Measurements from ENCODE around the gene IFI16.
"Not testable (repeated sequence)": the region's sequence is repeated elsewhere in the genome, so short reads cannot be mapped to it uniquely, and the experiment has no call there.

The IFI16 gene

DNA sequence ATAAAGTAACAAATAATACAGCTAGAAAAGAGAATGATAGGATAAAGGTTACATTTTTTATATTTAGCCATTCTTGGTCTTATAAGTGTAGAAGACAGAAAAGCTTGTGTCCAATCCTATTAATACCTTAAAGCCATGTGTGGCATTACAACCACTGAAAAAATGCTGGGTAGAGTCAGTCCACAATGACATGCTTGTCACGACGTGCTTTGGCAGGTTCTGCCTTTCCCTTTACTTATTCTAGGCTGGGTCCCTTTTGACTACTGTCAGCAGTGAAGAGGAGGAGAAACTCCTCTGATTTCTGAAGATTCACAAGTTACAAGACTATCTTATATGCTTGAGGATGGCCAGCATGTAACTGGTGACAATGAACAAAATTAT, 81.5 kb downstream of the IFI16 start:
- TF ChIP-seq CTCF (conservative IDR thresholded peaks at IDR 0.05; ENCODE audit: low read length), result no peak
- no peak overlapping the region for H3K4me3 ChIP-seq (ENCODE audit: low read length)
- no peak for DNase-seq (ENCODE audit: low read depth)

- no peak overlapping the region for H3K4me3 ChIP-seq (ENCODE audit: low read length)
- TF ChIP-seq CTCF (conservative IDR thresholded peaks at IDR 0.05; ENCODE audit: low read length), result no peak
- DNase-seq (ENCODE audit: low read depth), result peak; percentile 59
Measured at GRCh38 chr1:159091607-159092031, 81.9 kb downstream of the IFI16 start.

DNA sequence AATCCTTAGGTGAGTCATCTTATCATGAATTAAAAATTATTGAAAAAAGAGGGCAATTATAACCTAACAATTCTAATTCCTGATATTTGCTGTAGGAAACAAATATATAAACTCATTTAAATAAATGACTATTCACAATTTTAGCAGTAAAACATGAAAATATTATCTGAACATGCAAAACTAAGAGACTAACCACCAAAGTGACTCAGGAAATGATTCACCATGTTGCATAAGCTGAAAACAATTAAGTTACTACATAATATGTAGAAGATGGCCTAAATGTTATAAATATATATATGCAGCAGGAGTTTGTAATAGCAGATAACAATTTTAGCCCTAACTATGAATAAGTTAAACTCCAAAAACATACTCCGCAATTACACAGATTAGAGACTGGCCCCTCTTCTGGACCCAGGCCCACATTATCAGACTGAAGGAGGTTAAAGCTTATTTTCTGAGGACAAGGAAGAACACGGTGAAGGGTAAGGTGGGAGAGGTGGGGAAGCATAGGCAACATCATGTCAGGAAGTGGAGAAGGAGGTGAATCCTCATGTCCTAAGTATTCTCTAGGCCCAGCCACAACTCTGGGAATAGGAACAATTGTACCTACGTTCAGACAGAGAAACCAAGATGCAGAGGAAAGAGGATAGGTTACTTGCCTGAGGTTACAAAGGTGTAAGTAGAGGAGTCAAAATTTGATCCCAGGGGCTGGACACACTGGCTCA, 82.5 kb downstream of the IFI16 start:
- DNase-seq (ENCODE audit: low read depth), result peak; percentile 78
- H3K4me3 ChIP-seq (ENCODE audit: low read length), result no peak overlapping the region
- TF ChIP-seq CTCF (conservative IDR thresholded peaks at IDR 0.05; ENCODE audit: low read length), result no peak

DNA sequence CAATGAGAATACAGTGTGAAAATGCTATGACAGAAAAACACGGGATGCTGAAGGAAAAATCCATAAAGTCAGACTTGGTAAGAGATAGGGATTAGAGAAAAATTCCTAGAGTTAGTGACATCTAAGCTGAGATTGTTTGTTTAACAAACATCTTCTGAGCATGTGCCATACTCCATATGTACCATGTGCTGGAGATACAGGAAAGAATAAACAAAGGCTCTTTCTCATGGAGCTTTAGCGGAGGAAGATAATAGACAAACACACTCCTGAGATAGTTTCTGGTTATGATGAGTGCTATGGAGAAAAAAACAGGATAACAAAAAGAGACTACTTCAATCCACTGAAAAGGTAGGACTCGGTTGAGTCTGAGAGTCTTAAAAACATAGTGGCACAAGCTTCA, 88.9 kb downstream of the IFI16 start:
- H3K4me3 ChIP-seq (ENCODE audit: low read length), result no peak overlapping the region
- DNase-seq (ENCODE audit: low read depth), result no peak
- TF ChIP-seq CTCF (conservative IDR thresholded peaks at IDR 0.05; ENCODE audit: low read length), result no peak

GRCh38 chr1:159100589-159100988, 90.9 kb downstream of the IFI16 start:
- TF ChIP-seq CTCF (conservative IDR thresholded peaks at IDR 0.05; ENCODE audit: low read length), result no peak
- H3K4me3 ChIP-seq (ENCODE audit: low read length), result no peak overlapping the region
- no peak for DNase-seq (ENCODE audit: low read depth)

DNA sequence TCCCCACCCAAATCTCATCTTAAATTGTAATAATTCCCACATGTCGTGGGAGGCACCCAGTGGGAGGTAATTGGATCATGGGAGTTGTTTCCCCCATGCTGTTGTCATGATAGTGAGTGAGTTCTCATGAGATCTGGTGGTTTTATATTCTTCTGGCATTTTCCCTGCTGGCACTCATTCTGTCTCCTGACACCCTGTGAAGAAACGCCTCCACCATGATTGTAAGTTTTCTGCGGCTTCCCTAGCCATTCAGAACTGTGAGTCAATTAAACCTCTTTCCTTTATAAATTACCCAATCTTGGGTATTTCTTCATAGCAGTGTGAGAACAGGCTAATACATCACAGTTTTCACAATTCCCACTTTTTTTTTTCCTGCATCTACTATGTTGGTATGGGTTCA, 93.3 kb downstream of the IFI16 start:
- not testable (repeated sequence) for H3K4me3 ChIP-seq (ENCODE audit: low read length)
- DNase-seq (ENCODE audit: low read depth), result peak; percentile 63
